HL-60 (cell line): ENCODE results near the gene TMEM243.
"Not testable (repeated sequence)": the region's sequence is repeated elsewhere in the genome, so short reads cannot be mapped to it uniquely, and the experiment has no call there.

Experiments used
- GABPA ChIP-seq: IDR thresholded peaks from 2 replicates; pipeline ENCODE4 v1.6.1; 2012; ENCODE audit warnings: low read depth
- POLR2AphosphoS5 ChIP-seq: IDR thresholded peaks from 2 replicates; pipeline ENCODE4 v1.6.1; 2012; ENCODE audit warnings: low read depth
- SPI1 ChIP-seq: IDR thresholded peaks from 2 replicates; pipeline ENCODE4 v1.6.1; 2012; ENCODE audit warnings: low read depth, mild to moderate bottlenecking, borderline replicate concordance
- TF ChIP-seq, protein P1 (sequence below): IDR thresholded peaks from one replicate; pipeline ENCODE4 v1.5.1; 2011; ENCODE audit warnings: low read length, control low read depth, inconsistent platforms; ENCODE audit not compliant: insufficient read depth
- TF ChIP-seq, protein P2 (sequence below): IDR thresholded peaks from 2 replicates; pipeline ENCODE4 v1.6.1; 2012; ENCODE audit warnings: low read depth; ENCODE audit not compliant: insufficient replicate concordance

DNA sequence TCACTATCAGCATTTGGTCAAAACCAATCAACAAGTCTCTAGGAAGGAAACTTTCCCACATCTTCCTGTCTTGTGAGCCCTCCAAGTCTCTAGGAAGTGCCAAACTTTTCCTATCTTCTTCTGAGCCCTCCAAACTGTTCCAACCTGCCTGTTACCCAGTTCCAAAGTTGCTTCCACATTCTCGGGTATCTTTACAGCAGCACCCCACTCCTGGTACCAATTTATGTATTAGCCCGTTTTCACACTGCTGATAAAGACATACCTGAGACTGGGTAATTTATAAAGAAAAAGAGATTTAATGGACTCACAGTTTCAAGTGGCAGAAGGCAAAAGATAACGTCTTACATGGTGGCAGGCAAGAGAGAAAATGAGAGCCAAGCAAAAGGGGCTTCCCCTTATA, 13.8 kb downstream of the TMEM243 start:
- not testable (repeated sequence) for TF ChIP-seq GABPA, POLR2AphosphoS5, SPI1
- TF ChIP-seq, protein P1, sequence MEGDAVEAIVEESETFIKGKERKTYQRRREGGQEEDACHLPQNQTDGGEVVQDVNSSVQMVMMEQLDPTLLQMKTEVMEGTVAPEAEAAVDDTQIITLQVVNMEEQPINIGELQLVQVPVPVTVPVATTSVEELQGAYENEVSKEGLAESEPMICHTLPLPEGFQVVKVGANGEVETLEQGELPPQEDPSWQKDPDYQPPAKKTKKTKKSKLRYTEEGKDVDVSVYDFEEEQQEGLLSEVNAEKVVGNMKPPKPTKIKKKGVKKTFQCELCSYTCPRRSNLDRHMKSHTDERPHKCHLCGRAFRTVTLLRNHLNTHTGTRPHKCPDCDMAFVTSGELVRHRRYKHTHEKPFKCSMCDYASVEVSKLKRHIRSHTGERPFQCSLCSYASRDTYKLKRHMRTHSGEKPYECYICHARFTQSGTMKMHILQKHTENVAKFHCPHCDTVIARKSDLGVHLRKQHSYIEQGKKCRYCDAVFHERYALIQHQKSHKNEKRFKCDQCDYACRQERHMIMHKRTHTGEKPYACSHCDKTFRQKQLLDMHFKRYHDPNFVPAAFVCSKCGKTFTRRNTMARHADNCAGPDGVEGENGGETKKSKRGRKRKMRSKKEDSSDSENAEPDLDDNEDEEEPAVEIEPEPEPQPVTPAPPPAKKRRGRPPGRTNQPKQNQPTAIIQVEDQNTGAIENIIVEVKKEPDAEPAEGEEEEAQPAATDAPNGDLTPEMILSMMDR = not testable (repeated sequence)
- TF ChIP-seq, protein P2, sequence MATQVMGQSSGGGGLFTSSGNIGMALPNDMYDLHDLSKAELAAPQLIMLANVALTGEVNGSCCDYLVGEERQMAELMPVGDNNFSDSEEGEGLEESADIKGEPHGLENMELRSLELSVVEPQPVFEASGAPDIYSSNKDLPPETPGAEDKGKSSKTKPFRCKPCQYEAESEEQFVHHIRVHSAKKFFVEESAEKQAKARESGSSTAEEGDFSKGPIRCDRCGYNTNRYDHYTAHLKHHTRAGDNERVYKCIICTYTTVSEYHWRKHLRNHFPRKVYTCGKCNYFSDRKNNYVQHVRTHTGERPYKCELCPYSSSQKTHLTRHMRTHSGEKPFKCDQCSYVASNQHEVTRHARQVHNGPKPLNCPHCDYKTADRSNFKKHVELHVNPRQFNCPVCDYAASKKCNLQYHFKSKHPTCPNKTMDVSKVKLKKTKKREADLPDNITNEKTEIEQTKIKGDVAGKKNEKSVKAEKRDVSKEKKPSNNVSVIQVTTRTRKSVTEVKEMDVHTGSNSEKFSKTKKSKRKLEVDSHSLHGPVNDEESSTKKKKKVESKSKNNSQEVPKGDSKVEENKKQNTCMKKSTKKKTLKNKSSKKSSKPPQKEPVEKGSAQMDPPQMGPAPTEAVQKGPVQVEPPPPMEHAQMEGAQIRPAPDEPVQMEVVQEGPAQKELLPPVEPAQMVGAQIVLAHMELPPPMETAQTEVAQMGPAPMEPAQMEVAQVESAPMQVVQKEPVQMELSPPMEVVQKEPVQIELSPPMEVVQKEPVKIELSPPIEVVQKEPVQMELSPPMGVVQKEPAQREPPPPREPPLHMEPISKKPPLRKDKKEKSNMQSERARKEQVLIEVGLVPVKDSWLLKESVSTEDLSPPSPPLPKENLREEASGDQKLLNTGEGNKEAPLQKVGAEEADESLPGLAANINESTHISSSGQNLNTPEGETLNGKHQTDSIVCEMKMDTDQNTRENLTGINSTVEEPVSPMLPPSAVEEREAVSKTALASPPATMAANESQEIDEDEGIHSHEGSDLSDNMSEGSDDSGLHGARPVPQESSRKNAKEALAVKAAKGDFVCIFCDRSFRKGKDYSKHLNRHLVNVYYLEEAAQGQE = not testable (repeated sequence)
